Kidney (tissue), 14 donors: ENCODE measurements around the gene ARHGEF11. TPM values are rescaled to one million over a fixed set of nuclear protein-coding genes. Genes with fewer than 3 reads are reported as not detected.

Experiments used
- DNase-seq, 5 donors: peaks; one replicate each; pipeline ENCODE4 v3.0.0-alpha.2; 2013 to 2020
- FAIRE-seq: peaks from 2 replicates; lab custom pipeline; 2012; peaks lifted over from hg19 to GRCh38; lab: Jason Lieb, UNC
- H3K27ac ChIP-seq, 2 donors: one replicate each; pipeline ENCODE4 v1.7.0; 2013; ENCODE audit warnings: low read depth in 2 of 2, low read length in 2 of 2, inconsistent platforms in 1 of 2
- H3K27me3 ChIP-seq: one replicate; pipeline ENCODE4 v1.7.1; 2013; ENCODE audit warnings: low read length, inconsistent platforms; ENCODE audit not compliant: control insufficient read depth, insufficient read depth
- H3K36me3 ChIP-seq, 3 donors: one replicate each; pipeline versions ENCODE4 v1.7.0 to v1.7.1; 2013; ENCODE audit warnings: low read length in 3 of 3, control low read depth in 1 of 3, inconsistent platforms in 1 of 3; ENCODE audit not compliant: insufficient read depth in 3 of 3, control insufficient read depth in 2 of 3
- H3K4me1 ChIP-seq, 3 donors: one replicate each; pipeline versions ENCODE4 v1.7.0 to v1.7.1; 2013; ENCODE audit warnings: low read length in 3 of 3, inconsistent platforms in 1 of 3, low read depth in 1 of 3; ENCODE audit not compliant: control insufficient read depth in 2 of 3, insufficient read depth in 2 of 3
- H3K4me3 ChIP-seq, 3 donors: one replicate each; pipeline versions ENCODE4 v1.7.0 to v1.8.1; 2013; ENCODE audit warnings: low read length in 3 of 3, control low read depth in 1 of 3, inconsistent platforms in 1 of 3
- H3K9ac ChIP-seq, 3 donors: one replicate each; pipeline versions ENCODE4 v1.7.0 to v1.7.1; 2013; ENCODE audit warnings: low read length in 3 of 3, control low read depth in 1 of 3, inconsistent platforms in 1 of 3
- H3K9me3 ChIP-seq, 3 donors: one replicate each; pipeline versions ENCODE4 v1.7.0 to v1.7.1; 2013; ENCODE audit warnings: low read length in 3 of 3, control low read depth in 1 of 3, inconsistent platforms in 1 of 3; ENCODE audit not compliant: control insufficient read depth in 2 of 3, insufficient read depth in 1 of 3
- CTCF ChIP-seq: IDR thresholded peaks from 3 replicates; pipeline ENCODE4 v1.5.1; 2012; ENCODE audit warnings: mild to moderate bottlenecking, moderate library complexity, borderline replicate concordance; ENCODE audit not compliant: insufficient read depth; ENCODE audit errors: extremely low read depth
- intact Hi-C: fragments of 100-400 bp; cut with DNase I; formaldehyde crosslinking; loops from one replicate; pipeline ENCODE4 v1.11.1; 2022
- polyA plus RNA-seq: library from polyadenylated mRNA; stranded (reverse); fragments of 350-450 nt; fragmentation: Illumina TruSeq; extraction: RNeasy Lipid Tissue Mini Kit (QIAGEN cat#74804); gene quantifications from one replicate; pipeline ENCODE4 v1.2.3, GENCODE V29; 2014; ENCODE audit warnings: low read depth, low replicate concordance; ENCODE audit not compliant: insufficient read depth
- total RNA-seq: library from RNA; stranded (reverse); fragmentation: NEBNext Ultra II Directional; extraction: Animal tissue kit (Norgen Biotek cat#: 25700); gene quantifications from one replicate; pipeline ENCODE4 v1.2.1, GENCODE V29; 2021
- donor health status: control.
- donor health status: control.
- donor health status: control.
- donor health status: control.
- donor health status: control.
- donor health status: DM: yes; HTN: yes; CAD: no.
- donor health status: Normal renal cell carcinoma (clear cell type).

ARHGEF11 gene
- total and polyA plus RNA-seq, 2 donors from 2014 or later: 8.8 to 36.4 TPM

GRCh38 chr1:156956333-156956732, 89.2 kb downstream of the ARHGEF11 start:
- no peak overlapping the region for H3K4me3 ChIP-seq
- TF ChIP-seq CTCF: no peak

GRCh38 chr1:156953571-156953970, 92.0 kb downstream of the ARHGEF11 start:
- FAIRE-seq: no peak
- H3K27ac ChIP-seq: no peak overlapping the region
- TF ChIP-seq CTCF: no peak
- no peak overlapping the region for H3K4me3 ChIP-seq
- peaks cover 4 to 51% (median 37%) of the 10 kb centered on the region in 3 donors for H3K36me3 ChIP-seq
- H3K4me1 ChIP-seq: no peaks in the 10 kb centered on the region
- H3K9ac ChIP-seq: no peak overlapping the region
- DNase-seq: no peak
- H3K9me3 ChIP-seq: no peaks in the 10 kb centered on the region
- intact Hi-C loops: no loop called here
- H3K27me3 ChIP-seq: no peaks in the 10 kb centered on the region

More at GRCh38 chr1:156956333-156956732, 89.2 kb downstream of the ARHGEF11 start:
- DNase-seq (no peak), FAIRE-seq (no peak)
- no peak overlapping the region for H3K9ac ChIP-seq
- H3K9me3 ChIP-seq: no peaks in the 10 kb centered on the region
- H3K36me3 ChIP-seq: peaks cover 6 to 52% (median 36%) of the 10 kb centered on the region in 3 donors
- intact Hi-C loops: no loop called here
- H3K27me3 ChIP-seq: no peaks in the 10 kb centered on the region
- H3K4me1 ChIP-seq: no peaks in the 10 kb centered on the region
- H3K27ac ChIP-seq: no peak overlapping the region

- no peak for FAIRE-seq
- intact Hi-C loops: no loop called here
- no peak overlapping the region for H3K27ac ChIP-seq
- no peaks in the 10 kb centered on the region for H3K27me3 ChIP-seq
- DNase-seq: no peak
- peaks cover 4 to 58% (median 41%) of the 10 kb centered on the region in 3 donors for H3K36me3 ChIP-seq
- TF ChIP-seq CTCF: no peak
- H3K9me3 ChIP-seq: no peaks in the 10 kb centered on the region
- no peak overlapping the region for H3K4me3 ChIP-seq
- H3K9ac ChIP-seq: no peak overlapping the region
- H3K4me1 ChIP-seq: no peaks in the 10 kb centered on the region
Observed at GRCh38 chr1:156951371-156951770, 94.2 kb downstream of the ARHGEF11 start.

GRCh38 chr1:156949127-156949526, 96.4 kb downstream of the ARHGEF11 start:
- Histone ChIP-seq H3K4me1 (no peaks in the 10 kb centered on the region), H3K9ac (no peak overlapping the region), H3K27me3 (no peaks in the 10 kb centered on the region), H3K4me3 (no peak overlapping the region), H3K27ac (no peak overlapping the region), H3K9me3 (no peaks in the 10 kb centered on the region), H3K36me3 (peaks cover 4 to 69% (median 47%) of the 10 kb centered on the region in 3 donors)
- no peak for TF ChIP-seq CTCF
- DNase-seq (no peak), FAIRE-seq (no peak)
- intact Hi-C loops: no loop called here
